Erythroblast (primary cell): ENCODE measurements around the gene HERC3.

Source experiments
- GATA1 ChIP-seq: IDR thresholded peaks from 2 replicates; pipeline ENCODE4 v1.6.1; 2011; ENCODE audit warnings: low read depth, mild to moderate bottlenecking, control low read depth, low read length, moderate library complexity
- POLR2A ChIP-seq: IDR thresholded peaks from 2 replicates; pipeline ENCODE4 v1.6.1; 2011; ENCODE audit warnings: mild to moderate bottlenecking, low read length

DNA sequence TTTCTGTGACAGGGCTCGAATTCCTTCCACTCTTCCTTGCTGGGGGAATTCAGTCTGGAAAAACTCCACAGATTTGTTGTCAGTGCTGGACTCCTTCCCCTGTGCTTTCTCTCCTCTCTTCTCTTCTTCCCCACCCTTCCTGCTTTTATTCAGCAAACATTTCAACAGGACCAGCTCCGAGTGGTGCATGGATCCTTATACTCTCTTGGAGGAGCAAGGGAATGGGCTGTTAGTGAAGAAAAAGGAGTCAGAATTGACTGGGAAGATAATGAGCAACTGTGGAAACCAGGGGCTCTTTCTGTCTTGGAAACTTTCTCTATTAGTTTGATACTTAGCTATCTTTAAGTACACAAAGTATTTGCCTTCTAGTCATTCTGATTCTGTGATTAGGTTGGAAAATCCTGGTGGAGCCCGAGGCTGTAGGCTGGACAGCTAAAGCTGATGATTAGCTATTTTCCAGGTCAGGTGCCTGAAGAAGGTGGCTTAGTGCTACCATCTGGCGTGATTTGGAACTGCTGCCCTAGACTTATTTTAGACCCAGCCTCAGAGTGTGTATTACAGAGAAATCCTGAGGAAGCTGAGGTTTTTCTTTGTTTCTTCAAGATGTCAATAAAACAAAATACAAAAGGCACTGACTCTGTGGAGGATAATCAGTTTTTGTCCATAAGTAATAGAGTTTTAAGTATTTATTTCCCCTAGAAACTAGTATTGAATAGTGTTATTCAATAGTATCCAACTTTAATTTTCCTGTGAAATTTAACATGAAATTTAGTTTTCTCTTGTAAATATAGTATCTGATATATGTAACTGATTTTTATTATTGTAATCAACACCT is 67.0 kb downstream of the HERC3 start:
- TF ChIP-seq POLR2A (no peak), GATA1 (no peak)
